Hepatocyte (in vitro differentiated cells): Measurements from ENCODE around the gene MDFI. TPM values are rescaled to one million over a fixed set of nuclear protein-coding genes. Genes with fewer than 3 reads are reported as not detected.

Experiments
- DNase-seq: peaks from one replicate; pipeline ENCODE4 v3.0.0-alpha.2; 2016; ENCODE audit warnings: low spot score
- H2AFZ ChIP-seq: fragments of 200-600 bp; sonication (generic); 2 replicates; pipeline ENCODE4 v1.6.0; 2016; ENCODE audit warnings: antibody characterized with exemption, mild to moderate bottlenecking
- H3K27ac ChIP-seq: fragments of 200-600 bp; sonication (generic); 2 replicates; pipeline ENCODE4 v1.5.1; 2016; ENCODE audit warnings: mild to moderate bottlenecking
- H3K27me3 ChIP-seq: fragments of 200-600 bp; sonication (generic); 2 replicates; pipeline ENCODE4 v1.6.1; 2016
- H3K36me3 ChIP-seq: fragments of 200-600 bp; sonication (generic); replicated peaks from 2 replicates; pipeline ENCODE4 v1.5.1; 2016; ENCODE audit warnings: low read depth; ENCODE audit not compliant: insufficient read depth
- H3K4me1 ChIP-seq: fragments of 200-600 bp; sonication (generic); 2 replicates; pipeline ENCODE4 v1.5.1; 2016; ENCODE audit warnings: mild to moderate bottlenecking, moderate library complexity; ENCODE audit not compliant: insufficient read depth
- H3K4me2 ChIP-seq: fragments of 200-600 bp; sonication (generic); 2 replicates; pipeline ENCODE4 v1.6.0; 2016
- H3K4me3 ChIP-seq: fragments of 200-600 bp; sonication (generic); 2 replicates; pipeline ENCODE4 v1.5.1; 2016; ENCODE audit warnings: mild to moderate bottlenecking
- H3K79me2 ChIP-seq: fragments of 200-600 bp; sonication (generic); 2 replicates; pipeline ENCODE4 v1.6.0; 2017; ENCODE audit warnings: mild to moderate bottlenecking
- H3K9me2 ChIP-seq: fragments of 200-600 bp; sonication (generic); replicated peaks from 2 replicates; pipeline ENCODE4 v1.6.0; 2017; ENCODE audit warnings: mild to moderate bottlenecking; ENCODE audit not compliant: insufficient read depth
- H3K9me3 ChIP-seq: fragments of 200-600 bp; sonication (generic); 2 replicates; pipeline ENCODE4 v1.5.1; 2016; ENCODE audit warnings: low read depth, mild to moderate bottlenecking
- H4K20me1 ChIP-seq: fragments of 200-600 bp; sonication (generic); 2 replicates; pipeline ENCODE4 v1.6.0; 2016; ENCODE audit warnings: mild to moderate bottlenecking; ENCODE audit not compliant: insufficient read depth, poor library complexity, severe bottlenecking
- EZH2 ChIP-seq: fragments of 200-600 bp; sonication (generic); IDR thresholded peaks from 2 replicates; pipeline ENCODE4 v1.6.1; 2016; ENCODE audit warnings: antibody characterized with exemption, mild to moderate bottlenecking, borderline replicate concordance
- EZH2phosphoT487 ChIP-seq: fragments of 200-600 bp; sonication (generic); IDR thresholded peaks from one replicate; pipeline ENCODE4 v1.6.1; 2018; ENCODE audit warnings: antibody characterized with exemption, mild to moderate bottlenecking, low read depth, moderate library complexity; ENCODE audit not compliant: unreplicated experiment, severe bottlenecking
- WGBS: methylation state at CpG from one replicate; pipeline ENCODE4 v1.1.6; 2016; ENCODE audit warnings: low lambda C conversion rate; ENCODE audit errors: missing lambda C conversion rate; 5-methylcytosine and 5-hydroxymethylcytosine counted together
- polyA plus RNA-seq: library from polyadenylated mRNA; unstranded; fragments of >200 nt; fragmentation: Nextera tagmentation; extraction: Ambion mirVana; gene quantifications from 2 replicates; pipeline ENCODE4 v1.2.1, GENCODE V29; 2016
- total RNA-seq: library from RNA; depleted of rRNA; stranded (reverse); fragments of >200 nt; gene quantifications from 2 replicates; pipeline ENCODE4 v1.2.3, GENCODE V29; 2014
- TF ChIP-seq, protein P1 (sequence below): fragments of 200-600 bp; sonication (generic); IDR thresholded peaks from 2 replicates; pipeline ENCODE4 v1.5.1; 2016; ENCODE audit warnings: antibody characterized with exemption, mild to moderate bottlenecking; ENCODE audit not compliant: poor library complexity

The MDFI gene
- total and polyA plus RNA-seq, 2 experiments from 2014 or later: 45.2 to 106 TPM

- no peaks in the 10 kb centered on the region for H3K4me1 ChIP-seq
- no peaks in the 10 kb centered on the region for H3K27me3 ChIP-seq
- WGBS: 97% methylated on average over 2 of the region's 2 CpGs
- no peaks in the 10 kb centered on the region for H4K20me1 ChIP-seq
- H3K79me2 ChIP-seq: no peaks in the 10 kb centered on the region
- H3K9me2 ChIP-seq: no peaks in the 10 kb centered on the region
- no peak overlapping the region for H3K4me3 ChIP-seq
- DNase-seq: no peak
- H3K36me3 ChIP-seq: no peaks in the 10 kb centered on the region
- no peak overlapping the region for H3K27ac ChIP-seq
- no peak overlapping the region for H2AFZ ChIP-seq
- no peak overlapping the region for H3K4me2 ChIP-seq
- no peaks in the 10 kb centered on the region for H3K9me3 ChIP-seq
- TF ChIP-seq EZH2 (no peak), EZH2phosphoT487 (no peak)
- TF ChIP-seq, protein P1, sequence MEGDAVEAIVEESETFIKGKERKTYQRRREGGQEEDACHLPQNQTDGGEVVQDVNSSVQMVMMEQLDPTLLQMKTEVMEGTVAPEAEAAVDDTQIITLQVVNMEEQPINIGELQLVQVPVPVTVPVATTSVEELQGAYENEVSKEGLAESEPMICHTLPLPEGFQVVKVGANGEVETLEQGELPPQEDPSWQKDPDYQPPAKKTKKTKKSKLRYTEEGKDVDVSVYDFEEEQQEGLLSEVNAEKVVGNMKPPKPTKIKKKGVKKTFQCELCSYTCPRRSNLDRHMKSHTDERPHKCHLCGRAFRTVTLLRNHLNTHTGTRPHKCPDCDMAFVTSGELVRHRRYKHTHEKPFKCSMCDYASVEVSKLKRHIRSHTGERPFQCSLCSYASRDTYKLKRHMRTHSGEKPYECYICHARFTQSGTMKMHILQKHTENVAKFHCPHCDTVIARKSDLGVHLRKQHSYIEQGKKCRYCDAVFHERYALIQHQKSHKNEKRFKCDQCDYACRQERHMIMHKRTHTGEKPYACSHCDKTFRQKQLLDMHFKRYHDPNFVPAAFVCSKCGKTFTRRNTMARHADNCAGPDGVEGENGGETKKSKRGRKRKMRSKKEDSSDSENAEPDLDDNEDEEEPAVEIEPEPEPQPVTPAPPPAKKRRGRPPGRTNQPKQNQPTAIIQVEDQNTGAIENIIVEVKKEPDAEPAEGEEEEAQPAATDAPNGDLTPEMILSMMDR: no peak
These were observed 54.5 kb downstream of the MDFI start for GRCh38 chr6:41692730-41693129.

- Histone ChIP-seq H3K79me2 (no peaks in the 10 kb centered on the region), H3K4me3 (no peak overlapping the region), H3K4me2 (no peak overlapping the region), H4K20me1 (no peaks in the 10 kb centered on the region), H3K4me1 (no peaks in the 10 kb centered on the region), H2AFZ (no peak overlapping the region), H3K9me3 (no peaks in the 10 kb centered on the region), H3K9me2 (no peaks in the 10 kb centered on the region), H3K27me3 (no peaks in the 10 kb centered on the region), H3K36me3 (no peaks in the 10 kb centered on the region), H3K27ac (no peak overlapping the region)
- TF ChIP-seq EZH2 (no peak), EZH2phosphoT487 (no peak)
- TF ChIP-seq, protein P1: no peak
- DNase-seq: no peak
- WGBS: 82% methylated on average over 9 of the region's 10 CpGs
These were observed 55.3 kb downstream of the MDFI start for GRCh38 chr6:41693281-41694240.

DNA sequence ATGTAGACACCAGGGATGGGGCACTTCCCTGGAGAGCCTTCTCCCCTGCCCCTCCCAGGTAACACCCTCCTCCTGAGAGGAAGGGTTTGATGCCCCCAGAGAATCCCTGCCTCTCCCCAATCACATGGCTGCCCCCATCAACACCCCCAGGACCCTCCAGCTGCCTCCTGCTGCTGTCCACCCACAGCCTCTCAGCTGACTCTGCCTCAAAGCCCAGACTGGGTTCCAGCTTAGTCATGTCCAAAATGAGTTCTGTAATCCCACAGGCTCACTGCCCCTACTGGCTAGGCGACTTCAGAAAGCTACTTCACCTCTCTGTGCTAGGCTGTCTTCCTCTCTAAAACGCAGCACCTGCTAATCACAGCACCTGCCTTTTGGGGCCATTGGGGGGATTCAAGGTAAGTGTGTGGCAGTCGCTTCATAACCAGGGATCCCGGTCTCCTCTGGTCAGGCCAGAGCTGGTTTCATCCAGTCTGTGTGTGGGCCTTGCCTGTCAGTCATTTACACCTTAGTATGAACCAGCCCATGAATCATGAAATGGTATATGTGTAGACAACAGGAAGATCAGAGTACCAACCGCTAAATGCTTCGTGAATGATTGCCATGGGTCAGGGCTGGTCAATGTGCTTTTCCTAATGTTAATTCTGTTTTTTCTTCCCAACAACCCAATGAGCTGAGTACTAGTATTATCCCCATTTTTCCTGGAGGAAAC lies 56.7 kb downstream of the MDFI start:
- Histone ChIP-seq H3K27me3 (no peaks in the 10 kb centered on the region), H3K9me2 (no peaks in the 10 kb centered on the region), H2AFZ (no peak overlapping the region), H3K4me2 (no peak overlapping the region), H4K20me1 (no peaks in the 10 kb centered on the region), H3K4me3 (no peak overlapping the region), H3K36me3 (no peaks in the 10 kb centered on the region), H3K9me3 (no peaks in the 10 kb centered on the region), H3K79me2 (no peaks in the 10 kb centered on the region), H3K27ac (no peak overlapping the region), H3K4me1 (no peaks in the 10 kb centered on the region)
- no peak for DNase-seq
- 78% methylated on average over 6 of the region's 6 CpGs for WGBS
- TF ChIP-seq EZH2: no peak
- TF ChIP-seq EZH2phosphoT487: no peak
- TF ChIP-seq, protein P1: no peak
